Prostate gland (tissue), 2 donors: ENCODE measurements around the gene PCDHGC5.

Experiments used
- POLR2A ChIP-seq: fragments of 450-650 bp; IDR thresholded peaks from one replicate; pipeline ENCODE4 v1.6.1; 2016; ENCODE audit warnings: antibody characterized with exemption, mild to moderate bottlenecking
- TF ChIP-seq, protein P1 (sequence below), 4 experiments: fragments of 200-600 bp in 2 of 4; fragments of 450-650 bp in 2 of 4; sonication (generic) in 2 of 4; IDR thresholded peaks; 1 replicate in 3 of 4; 2 replicates in 1 of 4; pipeline ENCODE4 v1.5.1; 2016 to 2019; ENCODE audit warnings: antibody characterized with exemption in 4 of 4, mild to moderate bottlenecking in 2 of 4, moderate library complexity in 2 of 4

GRCh38 chr5:141533897-141534296 is 45.0 kb downstream of the PCDHGC5 start:
- TF ChIP-seq, protein P1, sequence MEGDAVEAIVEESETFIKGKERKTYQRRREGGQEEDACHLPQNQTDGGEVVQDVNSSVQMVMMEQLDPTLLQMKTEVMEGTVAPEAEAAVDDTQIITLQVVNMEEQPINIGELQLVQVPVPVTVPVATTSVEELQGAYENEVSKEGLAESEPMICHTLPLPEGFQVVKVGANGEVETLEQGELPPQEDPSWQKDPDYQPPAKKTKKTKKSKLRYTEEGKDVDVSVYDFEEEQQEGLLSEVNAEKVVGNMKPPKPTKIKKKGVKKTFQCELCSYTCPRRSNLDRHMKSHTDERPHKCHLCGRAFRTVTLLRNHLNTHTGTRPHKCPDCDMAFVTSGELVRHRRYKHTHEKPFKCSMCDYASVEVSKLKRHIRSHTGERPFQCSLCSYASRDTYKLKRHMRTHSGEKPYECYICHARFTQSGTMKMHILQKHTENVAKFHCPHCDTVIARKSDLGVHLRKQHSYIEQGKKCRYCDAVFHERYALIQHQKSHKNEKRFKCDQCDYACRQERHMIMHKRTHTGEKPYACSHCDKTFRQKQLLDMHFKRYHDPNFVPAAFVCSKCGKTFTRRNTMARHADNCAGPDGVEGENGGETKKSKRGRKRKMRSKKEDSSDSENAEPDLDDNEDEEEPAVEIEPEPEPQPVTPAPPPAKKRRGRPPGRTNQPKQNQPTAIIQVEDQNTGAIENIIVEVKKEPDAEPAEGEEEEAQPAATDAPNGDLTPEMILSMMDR (IDR thresholded peaks at IDR 0.05): no peak
- no peak for TF ChIP-seq POLR2A
